Neural cell (in vitro differentiated cells): ENCODE measurements around the gene TRIM6. TPM values are rescaled to one million over a fixed set of nuclear protein-coding genes. Genes with fewer than 3 reads are reported as not detected.

Experiments
- H2AFZ ChIP-seq: fragments of 200-600, 300-800 bp; sonication (generic), shearing (Covaris generic); 2 replicates; pipeline ENCODE4 v1.6.0; 2014; ENCODE audit warnings: low read depth, mild to moderate bottlenecking, antibody characterized with exemption, low read length, moderate library complexity
- H3F3A ChIP-seq: fragments of 200-600 bp; shearing (Covaris generic); 2 replicates; pipeline ENCODE4 v1.6.1; 2016; ENCODE audit warnings: mild to moderate bottlenecking, moderate library complexity, mixed read lengths, antibody characterized with exemption, low read length; ENCODE audit not compliant: insufficient read depth, poor library complexity, severe bottlenecking
- H3K27ac ChIP-seq: fragments of 200-600, 300-800 bp; sonication (generic), shearing (Covaris generic); 2 replicates; pipeline ENCODE4 v1.5.1; 2014; ENCODE audit warnings: mild to moderate bottlenecking, low read length, moderate library complexity
- H3K27me3 ChIP-seq: fragments of 300-800, 200-600 bp; sonication (generic), shearing (Covaris generic); 2 replicates; pipeline ENCODE4 v1.6.0; 2014; ENCODE audit warnings: mild to moderate bottlenecking, low read depth, low read length, moderate library complexity; ENCODE audit not compliant: insufficient read depth
- H3K36me3 ChIP-seq: fragments of 300-800, 200-600 bp; sonication (generic), shearing (Covaris generic); 2 replicates; pipeline ENCODE4 v1.5.1; 2014; ENCODE audit warnings: mild to moderate bottlenecking, antibody characterized with exemption, low read length, moderate library complexity; ENCODE audit not compliant: insufficient read depth
- H3K4me2 ChIP-seq: fragments of 300-800, 200-600 bp; sonication (generic), shearing (Covaris generic); 2 replicates; pipeline ENCODE4 v1.6.0; 2014; ENCODE audit warnings: mild to moderate bottlenecking, low read length
- H3K4me3 ChIP-seq: fragments of 300-800, 200-600 bp; sonication (generic), shearing (Covaris generic); 2 replicates; pipeline ENCODE4 v1.5.1; 2014; ENCODE audit warnings: mild to moderate bottlenecking, low read length, moderate library complexity
- H3K79me2 ChIP-seq: fragments of 200-600 bp; shearing (Covaris generic); replicated peaks from 2 replicates; pipeline ENCODE4 v1.6.0; 2014; ENCODE audit warnings: mild to moderate bottlenecking, low read length, moderate library complexity; ENCODE audit not compliant: insufficient read depth
- H3K9ac ChIP-seq: fragments of 300-800, 200-600 bp; sonication (generic), shearing (Covaris generic); 2 replicates; pipeline ENCODE4 v1.6.1; 2016; ENCODE audit warnings: mild to moderate bottlenecking, low read length, mixed read lengths
- H3K9me2 ChIP-seq: fragments of 200-600 bp; shearing (Covaris generic); 2 replicates; pipeline ENCODE4 v1.6.1; 2016; ENCODE audit warnings: mild to moderate bottlenecking, low read length, mixed read lengths; ENCODE audit not compliant: insufficient read depth
- H3K9me3 ChIP-seq: fragments of 200-600, 300-800 bp; sonication (generic), shearing (Covaris generic); 2 replicates; pipeline ENCODE4 v1.6.1; 2016; ENCODE audit warnings: mild to moderate bottlenecking, mixed run types, low read length, moderate library complexity, mixed read lengths
- H4K20me1 ChIP-seq: fragments of 200-600 bp; shearing (Covaris generic); 2 replicates; pipeline ENCODE4 v1.6.1; 2016; ENCODE audit warnings: mild to moderate bottlenecking, mixed run types; ENCODE audit not compliant: insufficient read depth
- EP300 ChIP-seq: fragments of 450-650 bp; conservative IDR thresholded peaks from 2 replicates; pipeline ENCODE4 v1.6.1; 2014; ENCODE audit warnings: antibody characterized with exemption, mild to moderate bottlenecking, moderate library complexity; ENCODE audit not compliant: poor library complexity, severe bottlenecking
- EZH2 ChIP-seq: fragments of 200-600, 300-800 bp; shearing (Covaris generic), sonication (generic); IDR thresholded peaks from 2 replicates; pipeline ENCODE4 v1.6.1; 2014; ENCODE audit warnings: antibody characterized with exemption, low read length, borderline replicate concordance, mild to moderate bottlenecking; ENCODE audit not compliant: insufficient read depth, poor library complexity, severe bottlenecking
- MXI1 ChIP-seq: fragments of 450-650 bp; conservative IDR thresholded peaks from 2 replicates; pipeline ENCODE4 v1.6.1; 2014; ENCODE audit warnings: antibody characterized with exemption, mild to moderate bottlenecking; ENCODE audit not compliant: poor library complexity, severe bottlenecking
- POLR2AphosphoS5 ChIP-seq: IDR thresholded peaks from 2 replicates; pipeline ENCODE4 v1.6.1; 2012
- RAD21 ChIP-seq: fragments of 450-650 bp; conservative IDR thresholded peaks from 2 replicates; pipeline ENCODE4 v1.6.1; 2014; ENCODE audit warnings: antibody characterized with exemption, mild to moderate bottlenecking, moderate library complexity
- SMC3 ChIP-seq: fragments of 450-650 bp; conservative IDR thresholded peaks from 2 replicates; pipeline ENCODE4 v1.6.1; 2014; ENCODE audit warnings: antibody characterized with exemption, mild to moderate bottlenecking, moderate library complexity; ENCODE audit not compliant: poor library complexity
- TAF1 ChIP-seq: IDR thresholded peaks from 2 replicates; pipeline ENCODE4 v1.6.1; 2012; ENCODE audit warnings: low read depth
- polyA plus RNA-seq: library from polyadenylated mRNA; depleted of rRNA; stranded (reverse); fragments of >200 nt; gene quantifications from 2 replicates; pipeline ENCODE4 v1.2.3, GENCODE V29; 2014
- TF ChIP-seq, protein P1 (sequence below): fragments of 450-650 bp; IDR thresholded peaks from 2 replicates; pipeline ENCODE4 v1.5.1; 2014; ENCODE audit warnings: antibody characterized with exemption, mild to moderate bottlenecking, moderate library complexity; ENCODE audit not compliant: poor library complexity, severe bottlenecking
- TF ChIP-seq, protein P2 (sequence below): IDR thresholded peaks from 2 replicates; pipeline ENCODE4 v1.6.1; 2012; ENCODE audit warnings: borderline replicate concordance

TRIM6 gene
- polyA plus RNA-seq, 1 donor from 2014 or later, result not detected

DNA sequence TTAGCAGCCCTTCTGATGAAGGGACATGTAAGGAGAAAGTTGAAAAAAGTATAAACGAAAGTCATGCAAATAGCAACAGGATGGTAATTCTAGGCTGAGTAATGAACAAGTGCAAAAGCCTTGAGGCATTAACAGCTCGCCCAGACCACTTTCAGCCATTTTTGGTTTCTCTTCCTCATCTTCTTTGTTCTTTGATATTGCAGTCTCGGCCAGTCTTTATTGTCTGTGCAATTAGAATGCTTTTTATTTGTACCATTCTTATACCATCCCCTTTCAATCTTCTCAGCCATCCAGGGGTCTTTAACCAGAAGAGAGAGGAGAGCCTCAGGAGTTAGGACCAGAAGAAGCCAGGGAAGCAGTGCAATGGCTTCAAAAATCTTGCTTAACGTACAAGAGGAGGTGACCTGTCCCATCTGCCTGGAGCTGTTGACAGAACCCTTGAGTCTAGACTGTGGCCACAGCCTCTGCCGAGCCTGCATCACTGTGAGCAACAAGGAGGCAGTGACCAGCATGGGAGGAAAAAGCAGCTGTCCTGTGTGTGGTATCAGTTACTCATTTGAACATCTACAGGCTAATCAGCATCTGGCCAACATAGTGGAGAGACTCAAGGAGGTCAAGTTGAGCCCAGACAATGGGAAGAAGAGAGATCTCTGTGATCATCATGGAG is 35.7 kb downstream of the TRIM6 start:
- TF ChIP-seq MXI1, result no peak
- no peak for TF ChIP-seq EZH2
- TF ChIP-seq TAF1, result no peak
- no peak for TF ChIP-seq RAD21
- TF ChIP-seq, protein P1, sequence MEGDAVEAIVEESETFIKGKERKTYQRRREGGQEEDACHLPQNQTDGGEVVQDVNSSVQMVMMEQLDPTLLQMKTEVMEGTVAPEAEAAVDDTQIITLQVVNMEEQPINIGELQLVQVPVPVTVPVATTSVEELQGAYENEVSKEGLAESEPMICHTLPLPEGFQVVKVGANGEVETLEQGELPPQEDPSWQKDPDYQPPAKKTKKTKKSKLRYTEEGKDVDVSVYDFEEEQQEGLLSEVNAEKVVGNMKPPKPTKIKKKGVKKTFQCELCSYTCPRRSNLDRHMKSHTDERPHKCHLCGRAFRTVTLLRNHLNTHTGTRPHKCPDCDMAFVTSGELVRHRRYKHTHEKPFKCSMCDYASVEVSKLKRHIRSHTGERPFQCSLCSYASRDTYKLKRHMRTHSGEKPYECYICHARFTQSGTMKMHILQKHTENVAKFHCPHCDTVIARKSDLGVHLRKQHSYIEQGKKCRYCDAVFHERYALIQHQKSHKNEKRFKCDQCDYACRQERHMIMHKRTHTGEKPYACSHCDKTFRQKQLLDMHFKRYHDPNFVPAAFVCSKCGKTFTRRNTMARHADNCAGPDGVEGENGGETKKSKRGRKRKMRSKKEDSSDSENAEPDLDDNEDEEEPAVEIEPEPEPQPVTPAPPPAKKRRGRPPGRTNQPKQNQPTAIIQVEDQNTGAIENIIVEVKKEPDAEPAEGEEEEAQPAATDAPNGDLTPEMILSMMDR, result no peak
- TF ChIP-seq EP300, result no peak
- H3K9ac ChIP-seq, result no peak overlapping the region
- H3K9me2 ChIP-seq, result no peaks in the 10 kb centered on the region
- H3K79me2 ChIP-seq, result no peaks in the 10 kb centered on the region
- H3K4me2 ChIP-seq, result no peak overlapping the region
- H4K20me1 ChIP-seq, result no peaks in the 10 kb centered on the region
- H3F3A ChIP-seq, result no peaks in the 10 kb centered on the region
- H3K9me3 ChIP-seq, result no peaks in the 10 kb centered on the region
- H3K36me3 ChIP-seq, result no peaks in the 10 kb centered on the region
- H2AFZ ChIP-seq, result no peak overlapping the region
- no peak overlapping the region for H3K27ac ChIP-seq
- H3K4me3 ChIP-seq, result no peak overlapping the region
- H3K27me3 ChIP-seq, result no peaks in the 10 kb centered on the region

DNA sequence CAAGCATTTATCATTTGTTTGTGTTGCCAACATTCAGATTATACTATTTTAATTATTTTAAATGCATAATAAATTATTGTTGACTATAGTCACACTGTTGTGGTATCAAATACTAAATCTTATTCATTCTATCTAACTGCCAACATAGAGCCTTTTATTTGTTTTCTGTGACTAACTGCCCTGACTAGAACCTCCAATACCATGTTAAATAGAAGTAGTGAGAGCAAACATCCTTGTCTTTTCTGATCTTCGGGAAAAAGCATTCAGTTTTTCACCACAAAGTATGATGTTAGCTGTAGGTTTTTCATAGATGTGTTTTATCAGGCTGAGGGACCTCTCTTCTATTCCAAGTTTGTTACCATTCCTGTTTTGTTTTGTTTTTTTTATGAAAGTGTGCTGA is 43.5 kb downstream of the TRIM6 start:
- Histone ChIP-seq H3K4me2 (no peak overlapping the region), H3K9me2 (no peaks in the 10 kb centered on the region), H3K36me3 (no peaks in the 10 kb centered on the region), H4K20me1 (no peaks in the 10 kb centered on the region), H3K9me3 (no peaks in the 10 kb centered on the region), H3K9ac (no peak overlapping the region), H3K27me3 (no peaks in the 10 kb centered on the region), H3K27ac (no peak overlapping the region), H3F3A (no peaks in the 10 kb centered on the region), H2AFZ (no peak overlapping the region), H3K4me3 (no peak overlapping the region), H3K79me2 (no peaks in the 10 kb centered on the region)
- TF ChIP-seq EP300 (no peak), SMC3 (no peak), POLR2AphosphoS5 (no peak), TAF1 (no peak), RAD21 (no peak), MXI1 (no peak), EZH2 (no peak)
- TF ChIP-seq, protein P2, sequence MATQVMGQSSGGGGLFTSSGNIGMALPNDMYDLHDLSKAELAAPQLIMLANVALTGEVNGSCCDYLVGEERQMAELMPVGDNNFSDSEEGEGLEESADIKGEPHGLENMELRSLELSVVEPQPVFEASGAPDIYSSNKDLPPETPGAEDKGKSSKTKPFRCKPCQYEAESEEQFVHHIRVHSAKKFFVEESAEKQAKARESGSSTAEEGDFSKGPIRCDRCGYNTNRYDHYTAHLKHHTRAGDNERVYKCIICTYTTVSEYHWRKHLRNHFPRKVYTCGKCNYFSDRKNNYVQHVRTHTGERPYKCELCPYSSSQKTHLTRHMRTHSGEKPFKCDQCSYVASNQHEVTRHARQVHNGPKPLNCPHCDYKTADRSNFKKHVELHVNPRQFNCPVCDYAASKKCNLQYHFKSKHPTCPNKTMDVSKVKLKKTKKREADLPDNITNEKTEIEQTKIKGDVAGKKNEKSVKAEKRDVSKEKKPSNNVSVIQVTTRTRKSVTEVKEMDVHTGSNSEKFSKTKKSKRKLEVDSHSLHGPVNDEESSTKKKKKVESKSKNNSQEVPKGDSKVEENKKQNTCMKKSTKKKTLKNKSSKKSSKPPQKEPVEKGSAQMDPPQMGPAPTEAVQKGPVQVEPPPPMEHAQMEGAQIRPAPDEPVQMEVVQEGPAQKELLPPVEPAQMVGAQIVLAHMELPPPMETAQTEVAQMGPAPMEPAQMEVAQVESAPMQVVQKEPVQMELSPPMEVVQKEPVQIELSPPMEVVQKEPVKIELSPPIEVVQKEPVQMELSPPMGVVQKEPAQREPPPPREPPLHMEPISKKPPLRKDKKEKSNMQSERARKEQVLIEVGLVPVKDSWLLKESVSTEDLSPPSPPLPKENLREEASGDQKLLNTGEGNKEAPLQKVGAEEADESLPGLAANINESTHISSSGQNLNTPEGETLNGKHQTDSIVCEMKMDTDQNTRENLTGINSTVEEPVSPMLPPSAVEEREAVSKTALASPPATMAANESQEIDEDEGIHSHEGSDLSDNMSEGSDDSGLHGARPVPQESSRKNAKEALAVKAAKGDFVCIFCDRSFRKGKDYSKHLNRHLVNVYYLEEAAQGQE, result no peak
- TF ChIP-seq, protein P1, result no peak
